NAMALWA (cell line): ENCODE data around the gene BMP7.

Experiments
- DNase-seq: peaks from one replicate; pipeline ENCODE4 v3.0.0-alpha.2; 2015; ENCODE audit warnings: low spot score

The BMP7 gene

DNA sequence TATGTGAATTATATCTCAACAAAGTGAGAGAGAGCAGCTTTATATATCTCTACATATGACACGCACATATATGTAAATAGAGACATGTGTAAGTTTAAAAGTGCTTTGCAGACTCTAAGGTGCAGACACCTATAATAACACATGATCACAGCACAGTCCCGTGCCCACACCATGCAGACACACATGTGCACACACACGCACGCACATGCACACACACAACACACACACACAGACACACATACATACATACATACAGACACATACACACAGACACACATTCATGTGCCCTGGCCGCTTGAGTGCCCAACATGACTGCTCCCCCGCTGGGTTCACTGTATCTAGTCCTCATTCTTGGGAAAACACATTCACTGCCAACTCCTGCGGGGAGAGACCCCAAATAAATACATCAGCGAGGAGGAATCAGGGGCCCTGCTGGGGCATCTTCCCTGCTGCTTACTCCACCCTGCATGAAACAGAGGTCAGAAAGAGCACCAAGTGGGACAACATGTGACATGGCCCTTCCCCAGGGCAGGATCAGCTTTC, 121.3 kb downstream of the BMP7 start:
- no peak for DNase-seq

DNA sequence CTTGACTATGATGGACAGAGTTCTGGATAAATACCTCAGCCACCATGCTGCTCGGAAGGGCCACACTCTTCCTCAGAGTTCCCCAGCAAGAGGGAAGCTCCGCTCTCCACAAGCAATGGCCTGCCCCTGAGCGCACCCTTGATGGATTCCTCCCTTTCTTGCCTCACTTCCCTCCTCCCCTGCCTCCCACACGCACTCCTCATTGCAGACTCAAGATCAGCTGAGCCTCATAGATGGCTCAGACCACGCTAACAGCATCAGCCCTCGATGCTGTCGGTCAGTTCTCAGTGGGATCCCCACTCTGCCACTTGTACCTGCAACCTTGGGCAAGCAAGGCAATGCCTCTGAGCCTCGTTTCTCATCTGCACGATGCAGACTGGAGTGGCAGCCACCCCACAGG, 123.3 kb downstream of the BMP7 start:
- DNase-seq: no peak

DNA sequence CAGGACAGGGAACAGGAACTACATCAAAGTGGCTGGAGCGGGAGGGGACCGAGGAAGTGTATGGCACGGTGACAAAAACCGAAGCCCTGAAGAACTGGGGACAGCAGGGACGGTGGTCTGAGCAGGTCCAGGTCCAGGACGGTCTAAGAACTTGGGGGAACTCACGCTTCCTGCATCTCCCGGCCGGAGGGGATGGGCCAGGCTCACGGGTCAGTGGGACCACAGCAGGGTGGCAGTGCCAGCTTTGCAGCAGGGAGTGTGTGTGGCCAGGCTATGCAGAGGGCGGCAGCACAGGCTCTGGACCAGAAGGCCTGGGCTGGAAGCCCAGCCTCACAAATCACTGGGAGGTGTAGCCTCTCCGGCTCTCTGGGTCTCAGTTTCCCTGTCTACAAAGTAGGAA, 123.8 kb downstream of the BMP7 start:
- DNase-seq: no peak

DNA sequence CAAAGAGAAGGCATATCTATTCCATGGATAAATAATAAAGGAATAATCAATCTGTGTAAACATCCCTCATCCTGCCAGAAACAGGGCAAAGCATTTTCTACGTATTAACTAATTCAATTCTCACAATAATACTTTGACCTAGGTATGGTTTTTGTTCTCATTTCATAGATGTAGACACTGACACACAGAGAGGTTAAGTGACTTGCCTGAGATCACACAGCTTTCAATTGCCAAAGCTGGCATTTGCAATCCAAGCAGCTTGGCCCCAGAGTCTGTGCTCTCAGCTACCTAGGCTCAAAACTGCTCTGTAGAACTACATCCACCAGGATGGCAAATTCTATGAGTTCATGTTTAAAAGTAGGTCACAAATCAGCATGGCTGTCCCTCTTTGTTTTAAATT, 124.9 kb downstream of the BMP7 start:
- DNase-seq: no peak

DNA sequence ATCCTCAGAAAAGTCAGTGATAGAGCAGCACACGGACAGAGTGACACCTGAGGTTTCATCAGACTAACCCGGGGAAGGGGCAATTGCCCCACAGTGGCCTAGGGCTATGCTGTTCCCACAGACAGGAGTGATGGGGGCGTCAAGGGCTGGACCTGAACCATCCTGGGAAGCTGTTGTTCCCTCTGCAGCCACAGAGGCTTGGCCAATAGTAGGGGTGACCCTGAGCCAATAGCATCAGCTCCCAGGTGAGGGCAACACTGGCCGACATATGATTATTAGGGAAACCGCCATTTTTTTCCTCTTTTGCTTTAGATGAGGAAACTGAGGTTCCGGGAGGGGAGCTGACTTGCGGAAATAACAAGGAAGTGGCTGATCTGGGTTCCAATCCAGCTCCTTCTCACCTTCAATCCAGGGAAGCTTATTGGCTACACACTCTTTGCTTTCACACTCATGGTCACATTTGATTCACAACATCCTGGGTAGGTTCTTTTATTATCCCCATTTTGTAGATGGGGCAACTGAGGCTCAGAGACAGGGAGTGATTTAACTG, 126.0 kb downstream of the BMP7 start:
- no peak for DNase-seq

DNA sequence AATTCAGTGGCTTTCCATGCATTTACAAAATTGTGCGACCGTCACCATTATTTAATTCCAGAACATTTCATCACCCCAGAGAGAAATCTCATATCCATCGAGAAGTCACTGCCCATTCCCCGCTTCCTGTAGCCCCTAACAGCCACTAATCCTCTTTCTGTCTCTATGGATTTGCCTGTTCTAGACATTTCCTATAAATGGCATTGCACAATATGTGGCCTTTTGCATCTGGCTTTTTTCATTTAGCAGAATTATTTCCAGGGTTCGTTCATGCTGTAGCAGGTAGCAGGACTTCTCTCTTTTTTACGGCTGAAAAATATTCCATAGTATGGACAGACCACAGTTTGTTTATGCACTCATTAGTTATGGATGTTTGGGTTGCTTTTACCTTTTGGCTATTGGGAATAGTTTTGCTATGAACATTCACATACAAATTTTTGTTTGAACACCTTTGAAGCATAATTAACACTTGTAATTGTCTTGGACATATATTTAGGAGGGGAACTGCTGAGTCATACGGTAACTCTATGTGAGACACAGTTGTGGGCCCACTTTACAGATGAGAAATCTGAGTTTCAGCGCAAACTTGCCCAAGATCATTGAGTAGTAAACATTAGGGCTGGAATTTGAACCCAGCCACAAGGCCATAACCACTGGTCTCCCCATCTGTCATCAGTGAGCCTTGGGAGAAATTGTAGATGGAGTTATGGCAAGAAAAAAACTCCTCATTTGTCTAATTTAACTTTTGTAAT, 126.9 kb downstream of the BMP7 start:
- DNase-seq: no peak

DNA sequence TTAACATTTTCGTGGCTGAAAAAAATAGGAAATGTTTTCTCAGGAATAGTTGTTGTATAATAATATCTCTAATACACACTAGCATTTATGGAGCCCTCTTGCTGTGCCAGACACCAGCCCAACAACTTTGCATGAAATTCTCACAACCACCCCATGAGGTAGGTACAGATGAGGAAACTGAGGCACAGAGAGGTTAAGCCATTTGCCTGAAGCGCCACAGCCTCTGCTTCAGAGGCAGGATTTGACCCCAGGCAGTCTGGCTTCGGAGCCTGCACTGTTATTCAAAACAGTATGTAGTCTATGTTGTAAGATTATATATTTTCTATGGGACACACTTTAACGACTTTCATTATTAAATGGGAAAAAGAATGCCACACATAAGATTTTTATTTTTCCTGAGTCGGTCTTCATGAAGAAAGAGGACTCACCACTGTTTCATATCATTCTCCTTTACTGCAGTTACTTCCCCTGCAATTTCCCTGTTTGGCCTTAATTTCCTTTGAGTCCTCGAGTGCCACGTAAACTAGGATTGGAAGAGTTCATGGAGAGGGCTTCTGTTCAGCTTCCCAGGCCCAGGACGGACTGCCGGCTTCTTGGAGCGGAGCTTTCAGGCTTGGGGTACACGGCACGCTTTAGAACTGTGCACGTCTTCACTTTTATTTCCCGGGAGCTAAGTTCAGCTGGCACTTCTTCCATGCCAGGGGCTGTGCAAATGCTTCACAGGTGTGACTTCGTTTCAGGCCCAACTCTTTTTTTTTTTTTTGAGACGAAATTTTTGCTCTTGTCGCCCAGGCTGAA, 128.0 kb downstream of the BMP7 start:
- DNase-seq: no peak

DNA sequence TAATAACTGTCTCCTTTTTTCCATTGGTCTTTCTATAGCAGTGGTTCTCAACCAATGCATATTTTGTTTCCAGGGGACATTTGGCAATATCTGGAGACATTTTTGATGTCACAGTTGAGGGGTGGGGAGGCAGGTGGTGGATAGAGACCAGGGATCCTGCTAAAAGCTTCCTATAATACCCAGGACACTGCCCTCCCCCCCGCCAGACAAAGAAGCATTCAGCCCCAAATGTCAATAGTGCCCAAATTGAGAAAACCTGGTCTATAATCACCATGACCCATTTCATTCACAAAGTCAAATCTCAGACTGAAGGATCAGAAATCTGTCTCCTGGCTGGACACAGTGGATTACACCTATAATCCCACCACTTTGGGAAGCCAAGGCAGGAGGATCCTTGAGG, 128.8 kb downstream of the BMP7 start:
- no peak for DNase-seq

DNA sequence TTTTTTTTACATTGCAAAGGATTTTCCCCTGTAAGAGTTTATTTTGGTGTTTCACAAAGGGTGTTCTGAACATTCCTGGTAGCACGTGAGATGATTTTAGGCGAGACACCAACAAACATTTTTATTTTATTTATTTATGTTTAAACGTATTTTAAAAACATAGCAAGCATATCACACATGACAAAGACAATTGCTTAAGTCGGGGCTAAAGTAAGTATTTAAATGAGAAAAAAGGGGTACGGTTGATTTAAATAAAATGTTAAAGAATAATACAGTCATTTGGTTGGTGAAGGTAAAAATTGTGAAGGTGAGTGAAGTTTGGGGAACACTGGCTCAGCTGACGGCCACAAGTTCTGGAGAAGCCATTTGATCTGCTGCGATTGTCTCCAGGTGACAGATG, 129.7 kb downstream of the BMP7 start:
- no peak for DNase-seq

DNA sequence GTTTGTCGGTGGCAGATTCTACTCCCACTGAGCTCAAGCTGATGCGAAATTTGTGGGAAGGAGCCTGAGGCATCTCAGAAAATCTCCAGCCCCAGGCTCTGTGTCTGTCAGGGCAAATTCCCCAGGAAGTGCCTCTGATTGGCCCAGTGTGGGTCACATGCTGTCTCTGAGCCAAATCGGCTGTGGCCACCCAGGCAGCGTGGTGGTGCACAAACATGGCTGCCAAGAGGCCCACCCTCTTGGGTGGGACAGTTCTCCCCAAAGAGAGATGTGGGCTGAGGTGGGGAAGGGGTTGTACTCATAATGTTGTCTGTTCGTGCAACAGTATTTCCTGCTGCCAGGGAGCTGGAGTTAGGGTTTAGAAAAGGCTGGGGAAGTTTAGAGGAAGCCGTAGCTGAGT, 130.6 kb downstream of the BMP7 start:
- no peak for DNase-seq

DNA sequence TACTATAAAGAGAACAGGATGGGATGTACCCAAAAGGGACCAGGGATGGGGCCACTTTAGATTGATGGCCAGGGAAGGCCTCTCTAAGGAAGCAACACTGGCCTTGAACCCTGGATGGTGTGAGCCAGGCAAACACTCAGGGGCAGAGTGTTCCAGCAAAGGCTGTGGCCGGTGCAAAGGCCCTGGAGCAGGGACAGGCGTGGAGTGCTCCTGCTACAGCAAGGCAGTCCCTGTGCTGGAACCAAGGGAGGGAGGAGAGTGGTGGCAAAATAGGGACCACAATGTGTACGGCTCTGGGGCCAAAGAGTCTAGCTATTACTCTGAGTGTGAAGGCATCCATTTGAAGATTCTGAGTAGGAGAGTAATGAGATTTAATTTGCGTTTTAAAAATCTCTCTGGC, 131.6 kb downstream of the BMP7 start:
- no peak for DNase-seq

DNA sequence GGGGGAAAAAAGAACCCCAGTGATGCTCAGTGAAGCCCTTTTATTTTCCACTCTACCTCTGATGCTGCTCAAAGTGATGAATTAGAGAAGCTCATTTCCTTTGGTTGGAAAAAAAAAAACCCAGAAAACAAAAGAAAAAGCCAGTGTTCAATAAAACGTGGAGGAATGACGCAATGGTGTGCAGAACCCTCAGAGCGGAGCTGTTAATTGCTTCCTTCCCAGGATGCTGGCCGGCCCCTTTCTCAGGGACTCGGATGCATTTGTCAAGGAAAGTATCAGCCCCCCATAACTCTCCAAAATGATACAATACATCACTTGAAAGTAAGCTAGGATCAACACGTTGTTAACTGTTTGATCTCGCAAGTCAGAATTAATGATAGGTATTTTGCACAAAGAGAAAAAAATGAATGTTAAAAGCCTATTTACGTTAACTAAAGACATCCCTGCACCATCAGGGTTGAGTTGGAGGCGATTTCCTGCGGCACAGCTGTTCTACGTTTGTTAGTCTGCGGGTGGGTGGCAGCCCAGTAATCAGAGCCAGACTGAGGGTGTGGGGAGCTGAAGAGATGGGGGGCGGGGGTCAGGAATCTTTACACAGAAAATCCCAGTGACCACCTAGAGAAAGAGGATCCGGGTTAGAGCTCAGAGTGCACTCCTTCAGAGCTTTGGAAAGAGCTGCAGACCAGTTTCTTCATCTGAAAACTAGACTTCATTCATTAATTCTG, 132.4 kb downstream of the BMP7 start:
- no peak for DNase-seq

DNA sequence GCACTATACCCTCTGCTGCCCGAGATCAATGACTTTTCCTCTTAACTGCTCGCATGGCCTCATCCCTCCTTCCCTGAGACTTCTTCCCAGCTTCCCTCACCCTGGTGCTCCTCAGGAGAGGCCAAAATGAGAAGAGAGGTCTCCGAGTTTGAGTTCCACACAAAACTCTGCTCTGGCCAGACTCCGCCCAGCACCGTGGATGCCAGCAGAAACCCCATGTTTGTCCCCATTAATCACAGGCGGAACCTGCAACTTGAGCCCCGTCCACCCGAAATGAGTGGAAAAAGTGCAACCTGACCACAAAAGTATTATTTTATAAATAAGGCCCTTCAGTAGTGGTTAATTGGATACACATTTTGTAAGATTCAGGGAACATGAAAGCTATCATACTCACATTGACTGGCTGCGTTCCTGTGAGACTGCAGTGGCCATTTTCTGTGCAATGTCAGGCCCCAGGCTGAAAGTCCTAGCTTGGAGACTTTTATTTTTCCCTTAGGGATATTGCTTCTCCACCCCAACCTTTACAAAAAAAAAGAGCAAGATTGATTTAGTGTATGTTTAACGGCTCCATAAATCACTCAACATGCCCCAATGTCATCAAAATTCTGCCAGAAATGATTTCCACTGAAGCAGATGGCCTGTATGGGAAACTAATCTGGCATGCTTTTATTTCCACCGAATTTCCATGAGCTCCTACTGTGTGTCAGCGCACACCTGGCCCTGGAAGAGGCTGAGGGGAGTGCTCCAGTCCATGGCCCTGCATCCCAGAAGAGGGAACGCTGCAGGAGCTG, 134.6 kb downstream of the BMP7 start:
- no peak for DNase-seq

DNA sequence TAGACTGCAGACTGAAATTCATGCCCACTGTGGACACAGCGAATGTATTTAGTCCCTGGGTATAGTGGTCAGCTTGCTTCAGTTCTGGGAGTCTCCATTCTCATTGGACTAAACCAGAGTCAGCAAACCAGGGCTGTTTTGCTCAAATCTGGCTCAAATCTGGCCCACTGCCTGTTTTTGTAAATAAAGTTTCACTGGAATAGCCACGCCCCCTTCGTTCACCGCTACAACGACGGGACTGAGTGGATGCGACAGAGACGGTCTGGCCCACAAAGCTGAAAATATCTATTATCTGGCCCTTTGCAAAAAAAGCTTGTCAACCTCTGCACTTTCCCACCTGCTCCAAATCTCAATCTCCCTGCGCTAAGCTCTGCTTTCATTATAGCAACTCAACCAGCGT, 135.4 kb downstream of the BMP7 start:
- no peak for DNase-seq

DNA sequence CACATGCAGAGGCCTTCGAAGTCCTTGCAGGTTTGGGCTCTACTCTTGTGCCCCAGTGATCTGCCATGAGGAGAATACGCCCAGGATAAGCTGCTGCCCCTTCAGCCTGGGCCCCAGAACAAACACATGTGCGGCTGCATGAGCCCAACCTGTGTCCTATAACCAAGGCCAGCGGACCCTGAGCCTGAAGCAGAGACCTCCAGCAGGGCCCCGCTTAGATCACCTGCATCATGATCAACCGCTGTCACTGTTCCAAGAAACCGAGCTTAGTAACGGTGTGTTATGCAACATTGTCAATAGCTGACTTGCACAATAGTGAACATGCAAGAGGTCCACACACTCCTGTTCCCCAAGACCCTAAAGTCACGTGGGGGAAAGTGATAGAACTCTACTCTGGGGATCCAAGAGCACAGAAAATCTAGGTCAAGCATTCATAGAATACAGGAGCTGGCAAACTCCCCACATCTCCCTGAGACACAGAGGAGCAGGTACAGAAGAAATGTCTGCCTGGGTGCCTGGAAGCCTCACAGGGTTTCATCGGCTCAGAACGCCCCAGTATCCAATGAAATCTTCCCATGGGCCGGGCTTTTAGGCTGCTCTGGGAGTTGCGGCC, 136.2 kb downstream of the BMP7 start:
- DNase-seq: no peak

DNA sequence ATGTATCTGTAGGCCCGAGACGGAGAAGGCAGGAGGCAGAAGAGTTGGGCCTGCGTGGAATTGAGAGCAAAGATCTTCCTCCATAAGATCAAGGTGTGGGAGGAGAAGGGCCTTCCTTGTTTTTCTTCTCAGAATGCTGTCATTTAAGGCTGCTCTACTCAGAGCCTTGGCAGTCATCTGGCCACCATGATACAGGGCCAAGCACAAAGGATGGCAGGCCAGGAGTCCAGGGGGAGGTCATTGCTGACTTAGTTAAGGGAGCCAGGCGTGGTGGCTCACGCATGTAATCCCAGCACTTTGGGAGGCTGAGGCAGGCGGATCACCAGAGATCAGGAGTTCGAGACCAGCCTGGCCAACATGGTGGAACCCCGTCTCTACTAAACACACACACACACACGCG, 137.1 kb downstream of the BMP7 start:
- DNase-seq: no peak

DNA sequence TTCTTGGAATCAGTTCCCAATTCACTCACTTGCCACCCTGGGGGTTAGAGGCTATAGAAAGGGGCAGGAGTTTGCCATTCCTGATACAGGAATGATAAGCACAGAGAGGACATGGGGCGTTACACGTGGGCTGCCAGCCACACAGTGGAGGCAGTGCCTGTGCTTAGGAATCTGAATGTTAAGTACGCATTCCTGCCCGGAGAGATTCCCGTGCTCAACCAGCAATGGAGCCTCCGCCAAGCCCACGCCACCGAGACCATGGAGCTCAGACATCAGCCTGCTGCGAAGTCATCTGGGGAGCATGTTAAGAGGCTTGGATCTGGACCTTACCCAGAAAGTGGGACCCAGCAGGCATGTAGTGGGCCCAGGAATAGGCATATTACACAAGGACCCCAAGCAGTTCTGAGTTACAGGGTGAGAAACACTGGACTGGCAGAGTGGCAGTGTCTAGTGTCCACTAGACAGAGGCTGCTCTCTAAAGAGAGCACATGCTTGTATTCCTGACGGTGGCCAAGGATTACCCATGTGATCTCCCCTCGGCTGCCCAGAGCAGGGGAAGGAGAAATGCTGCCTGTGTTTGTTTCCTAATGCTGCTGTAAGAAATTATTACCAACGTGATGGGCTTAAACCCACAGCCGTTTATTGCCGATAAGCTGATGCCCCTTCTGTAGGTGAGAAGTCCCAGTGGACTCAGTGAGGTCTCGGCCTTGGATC, 138.2 kb downstream of the BMP7 start:
- no peak for DNase-seq

DNA sequence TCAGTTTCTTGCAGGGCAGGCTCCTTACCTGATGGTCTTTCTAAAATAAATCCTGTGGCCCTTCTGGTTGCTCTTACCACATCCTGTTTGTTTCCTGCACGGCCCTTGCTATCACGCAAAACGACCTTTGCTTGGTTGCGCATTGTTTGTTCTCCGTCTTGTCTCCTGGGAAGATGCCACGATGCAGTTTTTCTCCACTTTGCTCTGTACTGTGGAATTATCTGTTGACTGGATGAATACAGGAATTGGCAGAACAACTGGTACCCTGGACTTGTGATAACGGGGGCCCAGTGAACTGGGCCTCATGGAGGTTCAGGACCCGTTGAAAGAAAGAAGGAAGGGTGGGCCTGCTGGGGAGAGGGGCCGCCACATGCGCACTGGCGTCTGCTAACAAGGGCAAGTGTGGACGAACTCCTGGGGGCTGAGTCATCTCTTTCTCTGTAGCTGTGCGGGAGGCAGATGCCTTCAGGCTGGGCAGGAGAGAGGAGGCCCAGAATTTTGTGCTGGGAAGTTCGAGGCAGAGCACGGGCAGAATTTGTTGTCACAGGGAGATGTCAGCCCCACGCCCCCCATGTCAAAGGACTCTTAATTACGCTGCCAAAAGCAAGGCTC, 139.9 kb downstream of the BMP7 start:
- DNase-seq: no peak

DNA sequence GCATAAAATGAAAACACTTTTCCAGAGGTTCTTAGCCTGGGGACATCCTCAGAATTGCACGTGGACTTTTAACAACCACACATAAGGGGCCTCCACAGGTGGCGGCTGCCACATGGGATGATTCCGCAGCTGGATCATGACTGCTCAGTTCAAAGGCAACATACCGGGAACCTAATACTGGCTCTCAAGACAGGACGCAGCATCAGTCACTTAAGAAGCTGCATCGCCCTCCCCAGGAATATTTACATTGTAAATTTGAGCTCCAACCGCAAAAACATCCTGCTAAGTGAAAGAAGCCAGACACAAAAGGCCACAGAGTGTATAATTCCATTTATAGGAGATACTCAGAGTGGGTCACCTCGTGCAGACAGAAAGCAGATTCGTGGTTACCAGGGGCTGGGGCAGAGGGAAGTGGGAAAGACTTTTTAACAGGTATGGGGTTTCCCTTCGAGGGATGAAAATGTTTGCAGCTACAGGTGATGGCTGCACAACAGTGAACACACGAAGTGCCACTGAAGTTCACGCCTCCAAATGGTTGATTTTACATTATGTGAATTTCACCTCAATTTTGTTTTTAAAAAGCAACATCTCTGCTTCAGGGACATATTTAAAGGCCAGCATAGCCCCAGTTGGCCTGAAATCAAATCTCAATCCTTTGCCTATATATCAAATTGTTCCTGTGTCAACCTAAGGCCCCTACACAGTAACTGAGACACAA, 141.5 kb downstream of the BMP7 start:
- DNase-seq: no peak
